ENCODE measurements around the gene HS2ST1. TPM values are rescaled to one million over a fixed set of nuclear protein-coding genes. Genes with fewer than 3 reads are reported as not detected.
A peak's percentile ranks its signal among the peaks of the same experiment; 100 is the strongest.

Gene HS2ST1
- polyA plus RNA-seq, 2 of the 4 experiments (the other 2 are of a cell fraction): 15.7 to 26.7 TPM

DNA sequence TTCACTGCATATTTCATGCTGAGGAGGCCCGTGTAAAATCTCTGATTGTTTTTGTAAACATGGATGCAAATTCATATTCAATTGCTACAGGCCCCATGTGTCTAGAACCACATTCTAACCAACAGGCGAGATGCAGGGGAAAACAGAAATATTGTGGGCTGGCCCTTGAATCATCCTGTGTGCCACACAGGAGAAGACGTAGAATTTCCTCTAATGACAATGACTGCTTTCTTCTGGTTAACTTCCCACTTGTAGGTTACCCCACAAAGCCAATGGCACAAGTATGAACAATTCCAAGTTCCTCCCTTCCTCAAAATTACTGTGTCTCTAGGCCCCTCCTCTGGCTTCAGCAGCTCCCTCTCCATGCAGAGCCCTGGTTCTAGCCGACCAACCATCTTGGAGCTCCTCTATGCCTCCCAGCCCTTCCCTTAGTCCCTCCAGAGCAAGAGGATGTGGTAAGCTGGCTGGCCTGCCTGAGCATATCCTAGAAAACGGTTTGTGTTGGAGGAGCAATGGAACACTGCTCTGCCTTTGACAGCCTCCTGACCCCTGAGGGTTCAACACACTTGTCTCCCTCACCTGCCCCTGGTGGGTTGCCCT, 205.2 kb downstream of the HS2ST1 start:
- WGBS (ENCODE audit: missing lambda C conversion rate): 80% methylated on average over 4 of the region's 5 CpGs
- no peak overlapping the region for H3K4me3 ChIP-seq
- no peak overlapping the region for H3K27ac ChIP-seq
- H3K4me2 ChIP-seq: no peak overlapping the region
- DNase-seq (ENCODE audit: low read depth in 1 of 2, low spot score in 1 of 2) (no peak), ATAC-seq (no peak), FAIRE-seq (no peak)
- POLR2A ChIA-PET: no interaction called here
- no peaks in the 10 kb centered on the region for H3K4me1 ChIP-seq
- TF ChIP-seq RFX5 (IDR thresholded peaks at IDR 0.05) (no peak), HOXA7 (CRISPR knock-in tag; IDR thresholded peaks at IDR 0.05) (no peak), NPAS2 (CRISPR knock-in tag; IDR thresholded peaks at IDR 0.05; ENCODE audit: borderline replicate concordance) (no peak), KDM1A (IDR thresholded peaks at IDR 0.05; ENCODE audit: low read depth) (no peak)
- H3K9me3 ChIP-seq: no peaks in the 10 kb centered on the region
- CTCF ChIA-PET: no interaction called here

DNA sequence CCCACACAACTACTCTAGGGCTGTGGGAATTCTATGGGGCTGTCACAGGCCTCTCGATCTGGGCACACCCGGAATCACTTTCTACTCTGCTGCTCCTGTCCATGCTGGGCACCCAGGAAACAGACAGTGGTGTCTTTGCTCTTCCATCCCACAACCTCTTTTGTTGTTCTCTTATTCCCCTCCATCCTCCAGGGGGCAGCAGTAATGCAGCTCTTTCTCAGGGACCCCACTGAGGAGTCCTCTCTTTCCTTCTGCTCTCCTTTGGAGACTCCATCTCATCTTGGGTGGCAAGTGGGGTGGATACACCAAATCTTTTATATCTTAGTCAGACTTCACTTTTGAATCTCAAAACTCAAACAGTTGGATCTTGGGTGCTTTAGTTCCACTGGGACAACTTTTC, 206.3 kb downstream of the HS2ST1 start:
- 76% methylated on average over 2 of the region's 2 CpGs for WGBS (ENCODE audit: missing lambda C conversion rate)
- FAIRE-seq (no peak), DNase-seq (ENCODE audit: low read depth in 1 of 2, low spot score in 1 of 2) (no peak), ATAC-seq (peak in 1 of 2 experiments; percentile 44; a peak in 1 of 6 replicates)
- Histone ChIP-seq H3K4me2 (no peak overlapping the region), H3K4me1 (no peaks in the 10 kb centered on the region), H3K4me3 (no peak overlapping the region), H3K9me3 (no peaks in the 10 kb centered on the region), H3K27ac (no peak overlapping the region)
- ChIA-PET POLR2A (no interaction called here), CTCF (no interaction called here)
- TF ChIP-seq RAD21 (conservative IDR thresholded peaks at IDR 0.05 in 1 of 2, IDR thresholded peaks at IDR 0.05 in 1 of 2): 0 out of 5 replicates have a peak, but pooled peaks of 1 of the 2 experiments have one; percentile 1
- no peak for TF ChIP-seq MAFK (IDR thresholded peaks at IDR 0.05; ENCODE audit: partially characterized antibody)

DNA sequence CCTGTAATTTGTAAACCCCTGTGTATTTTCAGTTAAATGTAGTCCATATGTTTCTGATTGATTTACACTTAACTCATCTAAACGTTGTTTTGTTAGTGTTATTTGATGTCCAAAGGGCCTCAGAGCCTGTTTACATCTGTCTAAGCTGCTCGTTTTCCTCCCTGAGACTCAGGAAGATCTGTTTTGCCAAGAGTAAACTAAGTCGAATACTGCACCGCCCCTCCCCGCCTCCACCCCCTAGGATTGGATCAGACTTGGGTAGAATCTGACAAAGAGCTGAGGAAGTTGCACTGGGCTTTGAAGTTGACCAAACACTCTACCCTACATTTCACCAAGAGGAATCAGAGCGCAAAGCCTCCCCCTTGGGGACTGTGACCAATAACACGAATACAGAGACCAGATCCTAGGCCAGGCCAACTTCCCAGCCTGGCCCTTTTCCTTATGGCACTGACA, 207.3 kb downstream of the HS2ST1 start:
- no peak overlapping the region for H3K27ac ChIP-seq
- POLR2A ChIA-PET: no interaction called here
- CTCF ChIA-PET: interaction anchor here (1.1 to 2.2 kb wide), 3 partner anchors 10 to 13 kb away, joined by 3 to 5 read pairs (median 3); no protein-coding TSS in a partner anchor
- no peak overlapping the region for H3K4me3 ChIP-seq
- H3K4me1 ChIP-seq: no peaks in the 10 kb centered on the region
- ATAC-seq (no peak), DNase-seq (ENCODE audit: low read depth in 1 of 2, low spot score in 1 of 2) (no peak), FAIRE-seq (no peak)
- no peak overlapping the region for H3K4me2 ChIP-seq
- WGBS (ENCODE audit: missing lambda C conversion rate): 76% methylated on average over 7 of the region's 7 CpGs
- H3K9me3 ChIP-seq: no peaks in the 10 kb centered on the region
- TF ChIP-seq CBX8 (IDR thresholded peaks at IDR 0.05) (no peak), CHD4 (IDR thresholded peaks at IDR 0.05; ENCODE audit: borderline replicate concordance) (no peak), EHMT2 (IDR thresholded peaks at IDR 0.05; ENCODE audit: low read depth) (no peak), ZSCAN20 (CRISPR knock-in tag; IDR thresholded peaks at IDR 0.05) (no peak), HOXB13 (CRISPR knock-in tag; IDR thresholded peaks at IDR 0.05; ENCODE audit: low read depth) (no peak), EHF (CRISPR knock-in tag; IDR thresholded peaks at IDR 0.05) (no peak), SMC3 (IDR thresholded peaks at IDR 0.05) (no peak), MAFK (IDR thresholded peaks at IDR 0.05; ENCODE audit: partially characterized antibody) (no peak), ZC3H11A (IDR thresholded peaks at IDR 0.05) (no peak), CEBPB (IDR thresholded peaks at IDR 0.05) (no peak), CHD2 (IDR thresholded peaks at IDR 0.05; ENCODE audit: low read length, partially characterized antibody) (no peak), HOXA7 (CRISPR knock-in tag; IDR thresholded peaks at IDR 0.05) (no peak), RCOR1 (IDR thresholded peaks at IDR 0.05; ENCODE audit: low read depth, low read length) (no peak), NFE2L2 (conservative IDR thresholded peaks at IDR 0.05; ENCODE audit: low read length) (no peak), ZFP36 (IDR thresholded peaks at IDR 0.05; ENCODE audit: borderline replicate concordance, partially characterized antibody) (no peak), HEYL (CRISPR knock-in tag; IDR thresholded peaks at IDR 0.05) (no peak)
- TF ChIP-seq, protein P1, sequence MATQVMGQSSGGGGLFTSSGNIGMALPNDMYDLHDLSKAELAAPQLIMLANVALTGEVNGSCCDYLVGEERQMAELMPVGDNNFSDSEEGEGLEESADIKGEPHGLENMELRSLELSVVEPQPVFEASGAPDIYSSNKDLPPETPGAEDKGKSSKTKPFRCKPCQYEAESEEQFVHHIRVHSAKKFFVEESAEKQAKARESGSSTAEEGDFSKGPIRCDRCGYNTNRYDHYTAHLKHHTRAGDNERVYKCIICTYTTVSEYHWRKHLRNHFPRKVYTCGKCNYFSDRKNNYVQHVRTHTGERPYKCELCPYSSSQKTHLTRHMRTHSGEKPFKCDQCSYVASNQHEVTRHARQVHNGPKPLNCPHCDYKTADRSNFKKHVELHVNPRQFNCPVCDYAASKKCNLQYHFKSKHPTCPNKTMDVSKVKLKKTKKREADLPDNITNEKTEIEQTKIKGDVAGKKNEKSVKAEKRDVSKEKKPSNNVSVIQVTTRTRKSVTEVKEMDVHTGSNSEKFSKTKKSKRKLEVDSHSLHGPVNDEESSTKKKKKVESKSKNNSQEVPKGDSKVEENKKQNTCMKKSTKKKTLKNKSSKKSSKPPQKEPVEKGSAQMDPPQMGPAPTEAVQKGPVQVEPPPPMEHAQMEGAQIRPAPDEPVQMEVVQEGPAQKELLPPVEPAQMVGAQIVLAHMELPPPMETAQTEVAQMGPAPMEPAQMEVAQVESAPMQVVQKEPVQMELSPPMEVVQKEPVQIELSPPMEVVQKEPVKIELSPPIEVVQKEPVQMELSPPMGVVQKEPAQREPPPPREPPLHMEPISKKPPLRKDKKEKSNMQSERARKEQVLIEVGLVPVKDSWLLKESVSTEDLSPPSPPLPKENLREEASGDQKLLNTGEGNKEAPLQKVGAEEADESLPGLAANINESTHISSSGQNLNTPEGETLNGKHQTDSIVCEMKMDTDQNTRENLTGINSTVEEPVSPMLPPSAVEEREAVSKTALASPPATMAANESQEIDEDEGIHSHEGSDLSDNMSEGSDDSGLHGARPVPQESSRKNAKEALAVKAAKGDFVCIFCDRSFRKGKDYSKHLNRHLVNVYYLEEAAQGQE (IDR thresholded peaks at IDR 0.05): no peak
- TF ChIP-seq, protein P2, sequence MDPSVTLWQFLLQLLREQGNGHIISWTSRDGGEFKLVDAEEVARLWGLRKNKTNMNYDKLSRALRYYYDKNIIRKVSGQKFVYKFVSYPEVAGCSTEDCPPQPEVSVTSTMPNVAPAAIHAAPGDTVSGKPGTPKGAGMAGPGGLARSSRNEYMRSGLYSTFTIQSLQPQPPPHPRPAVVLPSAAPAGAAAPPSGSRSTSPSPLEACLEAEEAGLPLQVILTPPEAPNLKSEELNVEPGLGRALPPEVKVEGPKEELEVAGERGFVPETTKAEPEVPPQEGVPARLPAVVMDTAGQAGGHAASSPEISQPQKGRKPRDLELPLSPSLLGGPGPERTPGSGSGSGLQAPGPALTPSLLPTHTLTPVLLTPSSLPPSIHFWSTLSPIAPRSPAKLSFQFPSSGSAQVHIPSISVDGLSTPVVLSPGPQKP (IDR thresholded peaks at IDR 0.05; ENCODE audit: low read depth, low read length): no peak
